HCT116 (cell line): Measurements from ENCODE around the gene ACAP3. TPM values are rescaled to one million over a fixed set of nuclear protein-coding genes. Genes with fewer than 3 reads are reported as not detected.

Source experiments
- ATAC-seq: fragments of 200-7000 bp; cut with Tn5 transposase; 2 replicates; pipeline ENCODE4 v1.9.1; 2020; ENCODE audit warnings: mild to moderate bottlenecking, moderate library complexity
- BruUV-seq: library from RNA; stranded (reverse); fragments of 400-500 nt; replicated peaks from 2 replicates; lab custom pipeline; 2021; lab: Mats Ljungman, UMichigan
- CTCF ChIA-PET: fragments of 300-600 bp; sonication (Branson Sonifier 250); formaldehyde crosslinking; loops from one replicate; lab custom pipeline; 2021; ENCODE audit warnings: antibody characterized with exemption; lab: Charles Lee
- POLR2A ChIA-PET: fragments of 300-600, 350-600 bp; sonication (Branson Sonifier 250); formaldehyde crosslinking; loops from one replicate; lab custom pipeline; 2021; ENCODE audit warnings: antibody characterized with exemption; lab: Charles Lee
- RAD21 ChIA-PET, 2 experiments: fragments of 300-600 bp; sonication (Branson Sonifier 250); formaldehyde crosslinking; loops; one replicate each; lab custom pipeline; 2023; ENCODE audit warnings: low total read pairs in 2 of 2; ENCODE audit not compliant: uncharacterized antibody in 2 of 2, unreplicated experiment in 2 of 2, low non-redundant PET in 1 of 2; lab: Charles Lee
- DNase-seq: peaks from one replicate; pipeline ENCODE4 v3.0.0-alpha.2; 2010; ENCODE audit warnings: low read depth, low spot score
- H2AFZ ChIP-seq: fragments of 200-600 bp; shearing (Covaris generic), sonication (generic); 2 replicates; pipeline ENCODE4 v1.6.1; 2017; ENCODE audit warnings: low read depth, mixed run types, mixed read lengths, antibody characterized with exemption, low read length; ENCODE audit not compliant: poor library complexity, severe bottlenecking
- H3K27ac ChIP-seq: 2 replicates; pipeline ENCODE4 v1.5.1; 2012; ENCODE audit warnings: low read depth, low read length
- H3K27me3 ChIP-seq: fragments of 200-600 bp; sonication (generic); 2 replicates; pipeline ENCODE4 v1.6.1; 2016; ENCODE audit warnings: mixed run types, low read length, mixed read lengths; ENCODE audit not compliant: insufficient read depth
- H3K36me3 ChIP-seq, 2 experiments: fragments of 200-500 bp in 1 of 2; fragments of 200-600 bp in 1 of 2; sonication (Bioruptor generic) in 1 of 2; sonication (generic) in 1 of 2; 2 replicates each; pipeline versions ENCODE4 v1.5.1 to v1.6.1; 2014 to 2016; ENCODE audit warnings: low read length in 2 of 2, inconsistent platforms in 1 of 2, mixed read lengths in 1 of 2, mixed run types in 1 of 2; ENCODE audit not compliant: insufficient read depth in 2 of 2, control insufficient read depth in 1 of 2
- H3K4me1 ChIP-seq, 2 experiments: fragments of 200-600 bp in 1 of 2; sonication (generic) in 1 of 2; 2 replicates each; pipeline versions ENCODE4 v1.5.1 to v1.6.1; 2012 to 2017; ENCODE audit warnings: low read length in 2 of 2, inconsistent platforms in 1 of 2, mild to moderate bottlenecking in 1 of 2, mixed read lengths in 1 of 2, mixed run types in 1 of 2, moderate library complexity in 1 of 2; ENCODE audit not compliant: insufficient read depth in 2 of 2, control insufficient read depth in 1 of 2
- H3K4me2 ChIP-seq: fragments of 200-600 bp; sonication (generic); 2 replicates; pipeline ENCODE4 v1.6.1; 2017; ENCODE audit warnings: mixed run types, low read length, mixed read lengths
- H3K4me3 ChIP-seq, 2 experiments: fragments of 200-600 bp in 1 of 2; sonication (generic) in 1 of 2; replicated peaks in 1 of 2; 2 replicates each; pipeline ENCODE4 v1.5.1; 2011 to 2016; ENCODE audit warnings: low read length in 2 of 2, control low read depth in 1 of 2, low read depth in 1 of 2, mild to moderate bottlenecking in 1 of 2, mixed read lengths in 1 of 2, mixed run types in 1 of 2
- H3K79me2 ChIP-seq: fragments of 200-600 bp; sonication (generic); 2 replicates; pipeline ENCODE4 v1.6.1; 2017; ENCODE audit warnings: mild to moderate bottlenecking, mixed run types, low read length, moderate library complexity, mixed read lengths; ENCODE audit not compliant: insufficient read depth
- H3K9ac ChIP-seq: fragments of 200-600 bp; sonication (generic); 2 replicates; pipeline ENCODE4 v1.6.1; 2016; ENCODE audit warnings: low read length, mixed read lengths
- H3K9me2 ChIP-seq: fragments of 200-600 bp; sonication (generic), shearing (Covaris generic); 2 replicates; pipeline ENCODE4 v1.6.1; 2017; ENCODE audit warnings: mixed run types, mild to moderate bottlenecking, moderate library complexity; ENCODE audit not compliant: insufficient read depth
- H3K9me3 ChIP-seq, 2 experiments: fragments of 200-500 bp in 1 of 2; fragments of 200-600 bp in 1 of 2; sonication (Bioruptor generic) in 1 of 2; sonication (generic) in 1 of 2; 2 replicates each; pipeline ENCODE4 v1.6.1; 2014 to 2017; ENCODE audit warnings: low read length in 2 of 2, mixed read lengths in 2 of 2, inconsistent platforms in 1 of 2, low read depth in 1 of 2, mild to moderate bottlenecking in 1 of 2, mixed run types in 1 of 2, moderate library complexity in 1 of 2; ENCODE audit not compliant: control insufficient read depth in 1 of 2, insufficient read depth in 1 of 2
- H4K20me1 ChIP-seq: fragments of 200-600 bp; sonication (generic), shearing (Covaris generic); 2 replicates; pipeline ENCODE4 v1.6.1; 2017; ENCODE audit warnings: mixed run types, mild to moderate bottlenecking, moderate library complexity; ENCODE audit not compliant: insufficient read depth
- CBX3 ChIP-seq: IDR thresholded peaks from 2 replicates; pipeline ENCODE4 v1.6.1; 2012; ENCODE audit warnings: low read depth
- CEBPB ChIP-seq: IDR thresholded peaks from 2 replicates; pipeline ENCODE4 v1.6.1; 2012; ENCODE audit warnings: low read depth
- ELF1 ChIP-seq: IDR thresholded peaks from 2 replicates; pipeline ENCODE4 v1.6.1; 2012; ENCODE audit warnings: low read depth, borderline replicate concordance
- EZH2 ChIP-seq: fragments of 200-600 bp; sonication (generic); IDR thresholded peaks from 2 replicates; pipeline ENCODE4 v1.6.1; 2017; ENCODE audit warnings: antibody characterized with exemption, mixed run types
- EZH2phosphoT487 ChIP-seq: fragments of 200-600 bp; IDR thresholded peaks from 2 replicates; pipeline ENCODE4 v1.6.1; 2018; ENCODE audit warnings: antibody characterized with exemption, borderline replicate concordance
- FOSL1 ChIP-seq: IDR thresholded peaks from 2 replicates; pipeline ENCODE4 v1.6.1; 2012; ENCODE audit warnings: low read depth
- JUND ChIP-seq: IDR thresholded peaks from 2 replicates; pipeline ENCODE4 v1.6.1; 2012
- POLR2A ChIP-seq: IDR thresholded peaks from 2 replicates; pipeline ENCODE4 v1.7.0; 2011; ENCODE audit warnings: borderline replicate concordance; ENCODE audit not compliant: insufficient read depth, insufficient read length; ENCODE audit errors: extremely low read depth
- POLR2AphosphoS5 ChIP-seq: IDR thresholded peaks from 2 replicates; pipeline ENCODE4 v1.6.1; 2011; ENCODE audit warnings: mild to moderate bottlenecking, low read depth, low read length, moderate library complexity
- RAD21 ChIP-seq: IDR thresholded peaks from 2 replicates; pipeline ENCODE4 v1.6.1; 2012; ENCODE audit warnings: low read depth, mild to moderate bottlenecking
- SP1 ChIP-seq: IDR thresholded peaks from 2 replicates; pipeline ENCODE4 v1.6.1; 2012; ENCODE audit warnings: low read depth
- SRF ChIP-seq: IDR thresholded peaks from 2 replicates; pipeline ENCODE4 v1.6.1; 2012; ENCODE audit warnings: low read depth
- TCF7L2 ChIP-seq: IDR thresholded peaks from 2 replicates; pipeline ENCODE4 v1.7.0; 2011; ENCODE audit warnings: borderline replicate concordance, inconsistent platforms; ENCODE audit not compliant: insufficient read depth, insufficient read length; ENCODE audit errors: extremely low read depth
- ZFX ChIP-seq: fragments of 450-650 bp; IDR thresholded peaks from 2 replicates; pipeline ENCODE4 v1.6.1; 2017
- ZNF274 ChIP-seq: fragments of 200-500 bp; sonication (Bioruptor generic); IDR thresholded peaks from 2 replicates; pipeline ENCODE4 v1.6.1; 2014; ENCODE audit warnings: mild to moderate bottlenecking, low read depth, low read length, inconsistent platforms
- intact Hi-C: fragments of 100-400 bp; cut with micrococcal nuclease; formaldehyde crosslinking; loops from 2 replicates; pipeline ENCODE4 v1.10.0; 2022
- total RNA-seq: library from RNA; stranded (reverse); gene quantifications from one replicate; pipeline ENCODE4 v1.2.1, GENCODE V29; 2021; ENCODE audit not compliant: unreplicated experiment
- TF ChIP-seq, protein P1 (sequence below): IDR thresholded peaks from 2 replicates; pipeline ENCODE4 v1.6.1; 2012
- TF ChIP-seq, protein P2 (sequence below): IDR thresholded peaks from 2 replicates; pipeline ENCODE4 v1.6.1; 2011; ENCODE audit warnings: mild to moderate bottlenecking, low read length, moderate library complexity; ENCODE audit not compliant: insufficient replicate concordance; ENCODE audit errors: extremely low read depth
- TF ChIP-seq, protein P3 (sequence below): IDR thresholded peaks from 2 replicates; pipeline ENCODE4 v1.6.1; 2012; ENCODE audit warnings: low read depth
- TF ChIP-seq, protein P4 (sequence below): IDR thresholded peaks from 2 replicates; pipeline ENCODE4 v1.6.1; 2012
- TF ChIP-seq, protein P5 (sequence below), 3 experiments: fragments of 200-600 bp in 1 of 3; sonication (generic) in 1 of 3; IDR thresholded peaks in 2 of 3; conservative IDR thresholded peaks in 1 of 3; 2 replicates each; pipeline ENCODE4 v1.5.1; 2012 to 2017; ENCODE audit warnings: low read depth in 2 of 3, low read length in 2 of 3, antibody characterized with exemption in 1 of 3, borderline replicate concordance in 1 of 3, control low read depth in 1 of 3, mild to moderate bottlenecking in 1 of 3, mixed read lengths in 1 of 3, mixed run types in 1 of 3, moderate library complexity in 1 of 3; ENCODE audit not compliant: insufficient read depth in 1 of 3

The ACAP3 gene
- total RNA-seq, 1 experiment from 2014 or later: 38.8 TPM

DNA sequence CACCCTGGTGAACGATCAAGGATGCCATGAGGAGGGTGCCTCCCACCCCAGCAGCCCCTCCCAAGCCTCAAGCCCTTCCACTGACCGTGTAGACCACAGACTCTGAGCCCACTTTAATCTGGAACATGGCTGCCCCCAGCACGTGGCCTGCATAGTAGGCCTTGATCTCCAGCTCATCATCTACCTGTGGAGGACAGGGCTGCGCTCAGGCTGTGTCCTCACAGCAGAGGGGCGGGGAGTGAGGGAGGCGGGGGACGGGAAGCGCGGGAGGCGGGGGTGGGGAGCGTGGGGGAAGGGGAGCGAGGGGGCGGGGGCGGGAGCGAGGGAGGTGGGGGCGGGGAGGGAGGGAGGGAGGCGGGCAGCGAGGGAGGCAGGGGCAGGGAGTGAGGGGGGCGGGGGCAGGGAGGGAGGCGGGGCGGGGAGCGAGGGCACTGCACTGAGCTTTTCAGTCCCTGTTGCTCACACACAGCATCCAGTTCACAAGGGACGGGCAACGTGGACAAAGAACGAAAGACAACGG is 7.8 kb upstream of the ACAP3 start:
- Histone ChIP-seq H3K27ac (peak overlapping the region; percentile 26; the same call in 1 of the 2 replicates), H3K36me3 (peaks cover 22 to 48% of the 10 kb centered on the region in 2 experiments), H3K79me2 (peaks cover 90% of the 10 kb centered on the region), H3K9me2 (no peaks in the 10 kb centered on the region), H3K27me3 (no peaks in the 10 kb centered on the region), H3K9me3 (no peaks in the 10 kb centered on the region), H3K4me3 (no peak overlapping the region), H3K4me2 (no peak overlapping the region), H2AFZ (no peak overlapping the region), H3K4me1 (peaks cover 18 to 44% of the 10 kb centered on the region in 2 experiments), H3K9ac (no peak overlapping the region), H4K20me1 (peaks cover 6% of the 10 kb centered on the region; the same call in 1 of the 2 replicates)
- DNase-seq (no peak), ATAC-seq (no peak)
- TF ChIP-seq RAD21 (no peak), EZH2phosphoT487 (no peak), POLR2AphosphoS5 (no peak), JUND (no peak), POLR2A (no peak), FOSL1 (no peak), ZFX (no peak), CBX3 (no peak), TCF7L2 (no peak), CEBPB (no peak), ELF1 (no peak), SRF (no peak), SP1 (no peak), EZH2 (no peak), ZNF274 (no peak)
- TF ChIP-seq, protein P1, sequence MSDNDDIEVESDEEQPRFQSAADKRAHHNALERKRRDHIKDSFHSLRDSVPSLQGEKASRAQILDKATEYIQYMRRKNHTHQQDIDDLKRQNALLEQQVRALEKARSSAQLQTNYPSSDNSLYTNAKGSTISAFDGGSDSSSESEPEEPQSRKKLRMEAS: no peak
- TF ChIP-seq, protein P2, sequence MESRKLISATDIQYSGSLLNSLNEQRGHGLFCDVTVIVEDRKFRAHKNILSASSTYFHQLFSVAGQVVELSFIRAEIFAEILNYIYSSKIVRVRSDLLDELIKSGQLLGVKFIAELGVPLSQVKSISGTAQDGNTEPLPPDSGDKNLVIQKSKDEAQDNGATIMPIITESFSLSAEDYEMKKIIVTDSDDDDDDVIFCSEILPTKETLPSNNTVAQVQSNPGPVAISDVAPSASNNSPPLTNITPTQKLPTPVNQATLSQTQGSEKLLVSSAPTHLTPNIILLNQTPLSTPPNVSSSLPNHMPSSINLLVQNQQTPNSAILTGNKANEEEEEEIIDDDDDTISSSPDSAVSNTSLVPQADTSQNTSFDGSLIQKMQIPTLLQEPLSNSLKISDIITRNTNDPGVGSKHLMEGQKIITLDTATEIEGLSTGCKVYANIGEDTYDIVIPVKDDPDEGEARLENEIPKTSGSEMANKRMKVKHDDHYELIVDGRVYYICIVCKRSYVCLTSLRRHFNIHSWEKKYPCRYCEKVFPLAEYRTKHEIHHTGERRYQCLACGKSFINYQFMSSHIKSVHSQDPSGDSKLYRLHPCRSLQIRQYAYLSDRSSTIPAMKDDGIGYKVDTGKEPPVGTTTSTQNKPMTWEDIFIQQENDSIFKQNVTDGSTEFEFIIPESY: no peak
- TF ChIP-seq, protein P3, sequence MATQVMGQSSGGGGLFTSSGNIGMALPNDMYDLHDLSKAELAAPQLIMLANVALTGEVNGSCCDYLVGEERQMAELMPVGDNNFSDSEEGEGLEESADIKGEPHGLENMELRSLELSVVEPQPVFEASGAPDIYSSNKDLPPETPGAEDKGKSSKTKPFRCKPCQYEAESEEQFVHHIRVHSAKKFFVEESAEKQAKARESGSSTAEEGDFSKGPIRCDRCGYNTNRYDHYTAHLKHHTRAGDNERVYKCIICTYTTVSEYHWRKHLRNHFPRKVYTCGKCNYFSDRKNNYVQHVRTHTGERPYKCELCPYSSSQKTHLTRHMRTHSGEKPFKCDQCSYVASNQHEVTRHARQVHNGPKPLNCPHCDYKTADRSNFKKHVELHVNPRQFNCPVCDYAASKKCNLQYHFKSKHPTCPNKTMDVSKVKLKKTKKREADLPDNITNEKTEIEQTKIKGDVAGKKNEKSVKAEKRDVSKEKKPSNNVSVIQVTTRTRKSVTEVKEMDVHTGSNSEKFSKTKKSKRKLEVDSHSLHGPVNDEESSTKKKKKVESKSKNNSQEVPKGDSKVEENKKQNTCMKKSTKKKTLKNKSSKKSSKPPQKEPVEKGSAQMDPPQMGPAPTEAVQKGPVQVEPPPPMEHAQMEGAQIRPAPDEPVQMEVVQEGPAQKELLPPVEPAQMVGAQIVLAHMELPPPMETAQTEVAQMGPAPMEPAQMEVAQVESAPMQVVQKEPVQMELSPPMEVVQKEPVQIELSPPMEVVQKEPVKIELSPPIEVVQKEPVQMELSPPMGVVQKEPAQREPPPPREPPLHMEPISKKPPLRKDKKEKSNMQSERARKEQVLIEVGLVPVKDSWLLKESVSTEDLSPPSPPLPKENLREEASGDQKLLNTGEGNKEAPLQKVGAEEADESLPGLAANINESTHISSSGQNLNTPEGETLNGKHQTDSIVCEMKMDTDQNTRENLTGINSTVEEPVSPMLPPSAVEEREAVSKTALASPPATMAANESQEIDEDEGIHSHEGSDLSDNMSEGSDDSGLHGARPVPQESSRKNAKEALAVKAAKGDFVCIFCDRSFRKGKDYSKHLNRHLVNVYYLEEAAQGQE: no peak
- TF ChIP-seq, protein P4, sequence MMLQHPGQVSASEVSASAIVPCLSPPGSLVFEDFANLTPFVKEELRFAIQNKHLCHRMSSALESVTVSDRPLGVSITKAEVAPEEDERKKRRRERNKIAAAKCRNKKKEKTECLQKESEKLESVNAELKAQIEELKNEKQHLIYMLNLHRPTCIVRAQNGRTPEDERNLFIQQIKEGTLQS: no peak
- TF ChIP-seq, protein P5, sequence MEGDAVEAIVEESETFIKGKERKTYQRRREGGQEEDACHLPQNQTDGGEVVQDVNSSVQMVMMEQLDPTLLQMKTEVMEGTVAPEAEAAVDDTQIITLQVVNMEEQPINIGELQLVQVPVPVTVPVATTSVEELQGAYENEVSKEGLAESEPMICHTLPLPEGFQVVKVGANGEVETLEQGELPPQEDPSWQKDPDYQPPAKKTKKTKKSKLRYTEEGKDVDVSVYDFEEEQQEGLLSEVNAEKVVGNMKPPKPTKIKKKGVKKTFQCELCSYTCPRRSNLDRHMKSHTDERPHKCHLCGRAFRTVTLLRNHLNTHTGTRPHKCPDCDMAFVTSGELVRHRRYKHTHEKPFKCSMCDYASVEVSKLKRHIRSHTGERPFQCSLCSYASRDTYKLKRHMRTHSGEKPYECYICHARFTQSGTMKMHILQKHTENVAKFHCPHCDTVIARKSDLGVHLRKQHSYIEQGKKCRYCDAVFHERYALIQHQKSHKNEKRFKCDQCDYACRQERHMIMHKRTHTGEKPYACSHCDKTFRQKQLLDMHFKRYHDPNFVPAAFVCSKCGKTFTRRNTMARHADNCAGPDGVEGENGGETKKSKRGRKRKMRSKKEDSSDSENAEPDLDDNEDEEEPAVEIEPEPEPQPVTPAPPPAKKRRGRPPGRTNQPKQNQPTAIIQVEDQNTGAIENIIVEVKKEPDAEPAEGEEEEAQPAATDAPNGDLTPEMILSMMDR (IDR thresholded peaks at IDR 0.05 in 2 of 3, conservative IDR thresholded peaks at IDR 0.05 in 1 of 3; ENCODE audit: borderline replicate concordance in 1 of 3, insufficient read depth in 1 of 3, low read depth in 2 of 3, low read length in 2 of 3): no peak
- RAD21 ChIA-PET: no interaction called here
- CTCF ChIA-PET: no interaction called here
- no TSS peak for BruUV-seq
- intact Hi-C loops: no loop called here
- POLR2A ChIA-PET: interaction anchor here (1.1 kb wide), 1 partner anchor 42 kb away, joined by 5 read pairs; the partner anchor contains the start of gene UBE2J2
